HepG2 (cell line): Measurements from ENCODE around the gene CLEC18C. TPM values are rescaled to one million over a fixed set of nuclear protein-coding genes. Genes with fewer than 3 reads are reported as not detected.

Source experiments
- BRF2 ChIP-seq: sonication (generic); formaldehyde crosslinking; IDR thresholded peaks from 2 replicates; pipeline ENCODE4 v1.8.1; 2022; ENCODE audit warnings: mild to moderate bottlenecking, missing genetic modification reagents
- CREBL2 ChIP-seq: sonication (generic); formaldehyde crosslinking; IDR thresholded peaks from 2 replicates; pipeline ENCODE4 v1.8.1; 2023; ENCODE audit warnings: missing genetic modification reagents, mild to moderate bottlenecking, borderline replicate concordance
- FOXP1 ChIP-seq, 2 experiments: fragments of 450-650 bp in 1 of 2; IDR thresholded peaks; 2 replicates each; pipeline ENCODE4 v1.6.1; 2017 to 2018; ENCODE audit warnings: antibody characterized with exemption in 1 of 2
- GPN1 ChIP-seq: sonication (generic); formaldehyde crosslinking; IDR thresholded peaks from 2 replicates; pipeline ENCODE4 v1.5.1; 2020; ENCODE audit warnings: missing genetic modification reagents, borderline replicate concordance
- GTF3A ChIP-seq: sonication (generic); formaldehyde crosslinking; conservative IDR thresholded peaks from 2 replicates; pipeline ENCODE4 v1.4.0; 2020; ENCODE audit warnings: mild to moderate bottlenecking, missing genetic modification reagents
- MEF2D ChIP-seq: sonication (generic); formaldehyde crosslinking; IDR thresholded peaks from 2 replicates; pipeline ENCODE4 v1.5.1; 2020; ENCODE audit warnings: mild to moderate bottlenecking, missing genetic modification reagents
- NFIB ChIP-seq: sonication (generic); formaldehyde crosslinking; IDR thresholded peaks from 2 replicates; pipeline ENCODE4 v1.9.0; 2021; ENCODE audit warnings: missing genetic modification reagents, mild to moderate bottlenecking, borderline replicate concordance
- NONO ChIP-seq, 2 experiments: fragments of 450-650 bp in 1 of 2; sonication (generic) in 1 of 2; formaldehyde crosslinking in 1 of 2; IDR thresholded peaks in 1 of 2; conservative IDR thresholded peaks in 1 of 2; 2 replicates each; pipeline versions ENCODE4 v1.6.1 to v1.8.0; 2017 to 2022; ENCODE audit warnings: mild to moderate bottlenecking in 1 of 2, missing genetic modification reagents in 1 of 2, moderate library complexity in 1 of 2
- RELA ChIP-seq: sonication (generic); formaldehyde crosslinking; IDR thresholded peaks from 2 replicates; pipeline ENCODE4 v1.4.0; 2020; ENCODE audit warnings: missing genetic modification reagents
- SRF ChIP-seq: IDR thresholded peaks from 2 replicates; pipeline ENCODE4 v1.6.1; 2011; ENCODE audit warnings: mild to moderate bottlenecking, low read depth, low read length, moderate library complexity
- SRY ChIP-seq: sonication (generic); formaldehyde crosslinking; IDR thresholded peaks from 2 replicates; pipeline ENCODE4 v1.8.0; 2022; ENCODE audit warnings: mild to moderate bottlenecking, missing genetic modification reagents
- STAG1 ChIP-seq: sonication (generic); formaldehyde crosslinking; IDR thresholded peaks from 2 replicates; pipeline ENCODE4 v1.4.0; 2020; ENCODE audit warnings: missing genetic modification reagents
- TCF12 ChIP-seq, 2 experiments: fragments of 450-650 bp in 1 of 2; sonication (generic) in 1 of 2; formaldehyde crosslinking in 1 of 2; IDR thresholded peaks; 2 replicates each; pipeline versions ENCODE4 v1.6.1 to v1.8.0; 2017 to 2022; ENCODE audit warnings: antibody characterized with exemption in 1 of 2, mild to moderate bottlenecking in 1 of 2, missing genetic modification reagents in 1 of 2, moderate library complexity in 1 of 2
- ZBTB3 ChIP-seq: sonication (generic); formaldehyde crosslinking; IDR thresholded peaks from 2 replicates; pipeline ENCODE4 v1.4.0; 2020; ENCODE audit warnings: low read depth, mild to moderate bottlenecking, moderate library complexity, missing genetic modification reagents, borderline replicate concordance
- ZFP41 ChIP-seq: sonication (generic); formaldehyde crosslinking; IDR thresholded peaks from 2 replicates; pipeline ENCODE4 v1.4.0; 2020; ENCODE audit warnings: mild to moderate bottlenecking, missing genetic modification reagents, borderline replicate concordance
- ZNF138 ChIP-seq: sonication (generic); formaldehyde crosslinking; IDR thresholded peaks from 2 replicates; pipeline ENCODE4 v1.5.0; 2020; ENCODE audit warnings: mild to moderate bottlenecking, low read depth, missing genetic modification reagents
- ZNF24 ChIP-seq: fragments of 450-650 bp; IDR thresholded peaks from 2 replicates; pipeline ENCODE4 v1.6.1; 2017; ENCODE audit warnings: antibody characterized with exemption, mild to moderate bottlenecking
- ZNF263 ChIP-seq: sonication (generic); formaldehyde crosslinking; IDR thresholded peaks from 2 replicates; pipeline ENCODE4 v1.4.0; 2020; ENCODE audit warnings: missing genetic modification reagents
- ZNF605 ChIP-seq: sonication (generic); formaldehyde crosslinking; IDR thresholded peaks from 2 replicates; pipeline ENCODE4 v1.8.0; 2022; ENCODE audit warnings: mild to moderate bottlenecking, missing genetic modification reagents
- polyA plus RNA-seq, 8 experiments: library from polyadenylated mRNA; depleted of rRNA in 3 of 8; stranded (reverse) in 7 of 8; unstranded in 1 of 8; fragments of >200 nt; fragmentation: Illumina TruSeq in 4 of 8; extraction: Trizol in 4 of 8; gene quantifications; 2 replicates each; pipeline versions ENCODE4 v1.2.1 to v1.2.3, GENCODE V29; 2011 to 2016; ENCODE audit warnings: low read depth in 4 of 8, missing spikeins in 1 of 8, mixed read lengths in 1 of 8; ENCODE audit not compliant: insufficient read depth in 1 of 8
- total RNA-seq, 5 experiments: library from RNA; depleted of rRNA; stranded (reverse); fragments of >200 nt; fragmentation: Illumina TruSeq; extraction: Trizol; gene quantifications; 2 replicates each; pipeline ENCODE4 v1.2.3, GENCODE V29; 2016; ENCODE audit warnings: low read depth in 1 of 5
- TF ChIP-seq, protein P1 (sequence below): sonication (generic); formaldehyde crosslinking; IDR thresholded peaks from 2 replicates; pipeline ENCODE4 v1.5.1; 2020; ENCODE audit warnings: mild to moderate bottlenecking, missing genetic modification reagents
- TF ChIP-seq, protein P2 (sequence below): sonication (generic); formaldehyde crosslinking; IDR thresholded peaks from 2 replicates; pipeline ENCODE4 v1.5.0; 2020; ENCODE audit warnings: mild to moderate bottlenecking, missing genetic modification reagents

Gene CLEC18C
- total and polyA plus RNA-seq, 2 of the 13 experiments (the other 11 are each of a cell fraction or from before 2014, with no cell fraction given): 0.15 to 0.29 TPM

DNA sequence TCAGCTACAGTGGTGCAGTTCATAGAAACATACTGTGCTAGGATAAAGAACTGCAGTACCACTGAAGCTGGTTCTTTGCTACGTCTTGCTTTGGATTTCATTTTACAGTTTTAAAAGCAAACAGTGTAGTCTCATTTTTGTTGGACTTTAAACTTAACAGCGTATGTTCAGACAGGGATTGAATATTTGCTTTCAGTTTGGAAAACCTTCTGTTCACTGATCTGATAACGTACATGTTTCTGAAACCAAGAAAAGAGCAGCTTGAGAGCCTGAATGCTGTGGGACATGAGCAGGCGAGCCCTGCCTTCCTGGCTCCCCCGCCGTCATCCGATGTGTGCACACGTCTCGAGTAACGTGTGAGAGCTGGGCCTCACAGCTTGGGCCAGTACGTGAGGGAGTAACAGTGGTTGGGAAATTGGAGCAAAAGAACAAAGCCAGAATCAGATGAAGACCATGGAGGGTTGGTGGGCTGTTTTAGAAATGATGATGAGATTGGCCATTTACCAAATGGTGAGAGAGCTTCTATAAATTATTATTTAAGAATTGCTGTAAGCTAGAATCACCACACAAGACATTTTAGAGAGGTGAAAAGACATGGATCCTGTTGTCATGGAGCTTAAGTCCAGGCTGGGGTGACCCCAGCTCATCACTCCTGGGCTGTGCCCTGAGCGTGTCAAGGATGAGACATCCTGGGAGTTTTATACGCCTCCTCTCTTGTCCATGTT lies 20.8 kb upstream of the CLEC18C start (continued):
- TF ChIP-seq NONO (IDR thresholded peaks at IDR 0.05) (no peak), NONO (CRISPR knock-in tag; conservative IDR thresholded peaks at IDR 0.05) (peak; percentile 80), MEF2D (CRISPR knock-in tag) (peak; percentile 83), FOXP1 (IDR thresholded peaks at IDR 0.05) (no peak), FOXP1 (CRISPR knock-in tag; IDR thresholded peaks at IDR 0.05) (peak; percentile 58; the same call in 1 of the 2 replicates), ZFP41 (CRISPR knock-in tag) (no peak), ZNF605 (CRISPR knock-in tag) (no peak; the same call in 1 of the 2 replicates), STAG1 (CRISPR knock-in tag) (no peak), ZBTB3 (CRISPR knock-in tag) (no peak), RELA (CRISPR knock-in tag) (no peak), SRF (no peak), SRY (CRISPR knock-in tag) (no peak), ZNF24 (no peak), GTF3A (CRISPR knock-in tag) (no peak; the same call in 1 of the 2 replicates), CREBL2 (no peak), NFIB (CRISPR knock-in tag) (no peak), ZNF263 (CRISPR knock-in tag) (no peak), TCF12 (IDR thresholded peaks at IDR 0.05) (no peak), TCF12 (CRISPR knock-in tag; IDR thresholded peaks at IDR 0.05) (0 out of 2 replicates have a peak, but pooled peaks have one; percentile 37), BRF2 (CRISPR knock-in tag) (peak; percentile 34; the same call in 1 of the 2 replicates), GPN1 (CRISPR knock-in tag) (no peak), ZNF138 (no peak)
- TF ChIP-seq, protein P1, sequence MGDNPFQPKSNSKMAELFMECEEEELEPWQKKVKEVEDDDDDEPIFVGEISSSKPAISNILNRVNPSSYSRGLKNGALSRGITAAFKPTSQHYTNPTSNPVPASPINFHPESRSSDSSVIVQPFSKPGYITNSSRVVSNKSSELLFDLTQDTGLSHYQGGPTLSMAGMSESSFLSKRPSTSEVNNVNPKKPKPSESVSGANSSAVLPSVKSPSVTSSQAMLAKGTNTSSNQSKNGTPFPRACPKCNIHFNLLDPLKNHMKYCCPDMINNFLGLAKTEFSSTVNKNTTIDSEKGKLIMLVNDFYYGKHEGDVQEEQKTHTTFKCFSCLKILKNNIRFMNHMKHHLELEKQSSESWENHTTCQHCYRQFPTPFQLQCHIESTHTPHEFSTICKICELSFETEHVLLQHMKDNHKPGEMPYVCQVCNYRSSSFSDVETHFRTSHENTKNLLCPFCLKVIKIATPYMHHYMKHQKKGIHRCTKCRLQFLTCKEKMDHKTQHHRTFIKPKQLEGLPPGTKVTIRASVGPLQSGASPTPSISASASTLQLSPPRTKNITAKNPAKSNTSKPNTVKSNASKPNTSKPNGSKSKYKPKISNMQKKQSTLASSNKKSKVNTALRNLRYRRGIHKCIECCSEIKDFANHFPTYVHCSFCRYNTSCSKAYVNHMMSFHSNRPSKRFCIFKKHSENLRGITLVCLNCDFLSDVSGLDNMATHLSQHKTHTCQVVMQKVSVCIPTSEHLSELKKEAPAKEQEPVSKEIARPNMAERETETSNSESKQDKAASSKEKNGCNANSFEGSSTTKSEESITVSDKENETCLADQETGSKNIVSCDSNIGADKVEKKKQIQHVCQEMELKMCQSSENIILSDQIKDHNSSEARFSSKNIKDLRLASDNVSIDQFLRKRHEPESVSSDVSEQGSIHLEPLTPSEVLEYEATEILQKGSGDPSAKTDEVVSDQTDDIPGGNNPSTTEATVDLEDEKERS (CRISPR knock-in tag): peak; percentile 94; the same call in 1 of the 2 replicates
- TF ChIP-seq, protein P2, sequence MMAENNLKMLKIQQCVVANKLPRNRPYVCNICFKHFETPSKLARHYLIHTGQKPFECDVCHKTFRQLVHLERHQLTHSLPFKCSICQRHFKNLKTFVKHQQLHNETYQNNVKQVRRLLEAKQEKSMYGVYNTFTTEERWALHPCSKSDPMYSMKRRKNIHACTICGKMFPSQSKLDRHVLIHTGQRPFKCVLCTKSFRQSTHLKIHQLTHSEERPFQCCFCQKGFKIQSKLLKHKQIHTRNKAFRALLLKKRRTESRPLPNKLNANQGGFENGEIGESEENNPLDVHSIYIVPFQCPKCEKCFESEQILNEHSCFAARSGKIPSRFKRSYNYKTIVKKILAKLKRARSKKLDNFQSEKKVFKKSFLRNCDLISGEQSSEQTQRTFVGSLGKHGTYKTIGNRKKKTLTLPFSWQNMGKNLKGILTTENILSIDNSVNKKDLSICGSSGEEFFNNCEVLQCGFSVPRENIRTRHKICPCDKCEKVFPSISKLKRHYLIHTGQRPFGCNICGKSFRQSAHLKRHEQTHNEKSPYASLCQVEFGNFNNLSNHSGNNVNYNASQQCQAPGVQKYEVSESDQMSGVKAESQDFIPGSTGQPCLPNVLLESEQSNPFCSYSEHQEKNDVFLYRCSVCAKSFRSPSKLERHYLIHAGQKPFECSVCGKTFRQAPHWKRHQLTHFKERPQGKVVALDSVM: peak; percentile 43; the same call in 1 of the 2 replicates
